Endothelial cell (in vitro differentiated cells): Measurements from ENCODE around the gene SSC5D. TPM values are rescaled to one million over a fixed set of nuclear protein-coding genes. Genes with fewer than 3 reads are reported as not detected.
"Not testable (repeated sequence)": the region's sequence is repeated elsewhere in the genome, so short reads cannot be mapped to it uniquely, and the experiment has no call there.

Source experiments
- DNase-seq: peaks from one replicate; pipeline ENCODE4 v3.0.0; 2021; ENCODE audit warnings: low spot score
- H3K27ac Mint-ChIP-seq: one replicate; pipeline ENCODE4 v1.8.0; 2021; ENCODE audit warnings: mixed read lengths, inconsistent platforms; ENCODE audit not compliant: unreplicated experiment
- H3K27me3 Mint-ChIP-seq: one replicate; pipeline ENCODE4 v1.8.0; 2021; ENCODE audit warnings: mild to moderate bottlenecking, moderate library complexity, mixed read lengths, inconsistent platforms; ENCODE audit not compliant: unreplicated experiment
- H3K36me3 Mint-ChIP-seq: one replicate; pipeline ENCODE4 v1.8.0; 2021; ENCODE audit warnings: mild to moderate bottlenecking, low read depth, mixed read lengths, inconsistent platforms; ENCODE audit not compliant: unreplicated experiment
- H3K4me1 Mint-ChIP-seq: one replicate; pipeline ENCODE4 v1.8.0; 2021; ENCODE audit warnings: mild to moderate bottlenecking, mixed read lengths, inconsistent platforms; ENCODE audit not compliant: unreplicated experiment
- H3K4me3 Mint-ChIP-seq: one replicate; pipeline ENCODE4 v1.8.0; 2021; ENCODE audit warnings: mild to moderate bottlenecking, mixed read lengths, inconsistent platforms; ENCODE audit not compliant: unreplicated experiment
- H3K9me3 Mint-ChIP-seq: one replicate; pipeline ENCODE4 v1.8.0; 2021; ENCODE audit warnings: mixed read lengths, inconsistent platforms; ENCODE audit not compliant: unreplicated experiment
- total RNA-seq: library from RNA; stranded (reverse); fragmentation: NEBNext Ultra II Directional; extraction: Animal tissue kit (Norgen Biotek cat#: 25700); gene quantifications from one replicate; pipeline ENCODE4 v1.2.1, GENCODE V29; 2021; ENCODE audit not compliant: unreplicated experiment
- TF ChIP-seq, protein P1 (sequence below): fragments of 200-600 bp; sonication (generic); IDR thresholded peaks from one replicate; pipeline ENCODE4 v1.5.0; 2021; ENCODE audit warnings: antibody characterized with exemption; ENCODE audit not compliant: unreplicated experiment

SSC5D gene
- total RNA-seq, 1 donor from 2014 or later: 0.95 TPM

DNA sequence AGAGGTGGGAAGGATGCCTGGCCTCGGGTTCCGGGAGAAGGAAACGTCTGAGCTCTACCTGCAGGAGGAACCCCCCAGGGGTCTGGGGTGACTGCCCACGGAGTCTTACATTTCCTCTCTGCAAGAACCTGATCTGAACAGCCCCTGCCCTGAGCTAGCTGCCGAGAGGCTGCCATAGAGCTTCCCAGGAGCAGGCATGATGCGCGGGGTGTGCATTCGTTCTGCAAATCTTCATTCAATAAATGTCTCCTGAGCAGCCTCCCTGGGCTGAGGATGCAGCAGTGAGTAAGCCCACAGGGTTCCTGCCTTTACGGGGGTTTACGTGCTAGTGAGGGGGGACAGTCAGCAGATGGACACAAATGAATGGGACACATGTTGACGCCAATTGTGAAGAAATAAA is 43.6 kb upstream of the SSC5D start:
- H3K9me3 Mint-ChIP-seq: peaks cover 3% of the 10 kb centered on the region
- H3K4me3 Mint-ChIP-seq: no peak overlapping the region
- peaks cover 42% of the 10 kb centered on the region for H3K27me3 Mint-ChIP-seq
- DNase-seq: no peak
- peak overlapping the region; percentile 54 for H3K27ac Mint-ChIP-seq
- TF ChIP-seq, protein P1, sequence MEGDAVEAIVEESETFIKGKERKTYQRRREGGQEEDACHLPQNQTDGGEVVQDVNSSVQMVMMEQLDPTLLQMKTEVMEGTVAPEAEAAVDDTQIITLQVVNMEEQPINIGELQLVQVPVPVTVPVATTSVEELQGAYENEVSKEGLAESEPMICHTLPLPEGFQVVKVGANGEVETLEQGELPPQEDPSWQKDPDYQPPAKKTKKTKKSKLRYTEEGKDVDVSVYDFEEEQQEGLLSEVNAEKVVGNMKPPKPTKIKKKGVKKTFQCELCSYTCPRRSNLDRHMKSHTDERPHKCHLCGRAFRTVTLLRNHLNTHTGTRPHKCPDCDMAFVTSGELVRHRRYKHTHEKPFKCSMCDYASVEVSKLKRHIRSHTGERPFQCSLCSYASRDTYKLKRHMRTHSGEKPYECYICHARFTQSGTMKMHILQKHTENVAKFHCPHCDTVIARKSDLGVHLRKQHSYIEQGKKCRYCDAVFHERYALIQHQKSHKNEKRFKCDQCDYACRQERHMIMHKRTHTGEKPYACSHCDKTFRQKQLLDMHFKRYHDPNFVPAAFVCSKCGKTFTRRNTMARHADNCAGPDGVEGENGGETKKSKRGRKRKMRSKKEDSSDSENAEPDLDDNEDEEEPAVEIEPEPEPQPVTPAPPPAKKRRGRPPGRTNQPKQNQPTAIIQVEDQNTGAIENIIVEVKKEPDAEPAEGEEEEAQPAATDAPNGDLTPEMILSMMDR: no peak
- peaks cover 12% of the 10 kb centered on the region for H3K36me3 Mint-ChIP-seq
- peaks cover 15% of the 10 kb centered on the region for H3K4me1 Mint-ChIP-seq

DNA sequence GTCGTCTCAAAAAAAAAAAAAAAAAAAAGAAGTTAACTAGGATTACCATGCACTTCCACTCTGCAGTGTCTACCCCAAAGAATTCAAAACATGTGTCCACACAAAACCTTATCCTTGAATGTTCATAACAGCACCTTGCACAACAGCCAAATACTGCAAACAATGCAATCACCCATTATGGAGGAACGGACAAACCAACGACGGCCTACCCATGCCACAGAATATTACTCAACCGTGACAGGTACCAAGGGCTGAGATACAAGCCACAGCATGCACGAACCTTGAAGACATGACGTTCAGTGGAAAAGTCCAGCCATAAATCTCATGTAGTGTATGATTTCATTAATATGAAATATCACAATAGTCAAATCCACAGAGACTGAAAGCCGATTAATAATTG is 42.2 kb upstream of the SSC5D start:
- Mint-ChIP-seq H3K27me3 (peaks cover 42% of the 10 kb centered on the region), H3K36me3 (peaks cover 5% of the 10 kb centered on the region), H3K4me3 (peak overlapping the region; percentile 86), H3K9me3 (peaks cover 3% of the 10 kb centered on the region), H3K27ac (peak overlapping the region; percentile 13), H3K4me1 (peaks cover 11% of the 10 kb centered on the region)
- TF ChIP-seq, protein P1: no peak
- no peak for DNase-seq

DNA sequence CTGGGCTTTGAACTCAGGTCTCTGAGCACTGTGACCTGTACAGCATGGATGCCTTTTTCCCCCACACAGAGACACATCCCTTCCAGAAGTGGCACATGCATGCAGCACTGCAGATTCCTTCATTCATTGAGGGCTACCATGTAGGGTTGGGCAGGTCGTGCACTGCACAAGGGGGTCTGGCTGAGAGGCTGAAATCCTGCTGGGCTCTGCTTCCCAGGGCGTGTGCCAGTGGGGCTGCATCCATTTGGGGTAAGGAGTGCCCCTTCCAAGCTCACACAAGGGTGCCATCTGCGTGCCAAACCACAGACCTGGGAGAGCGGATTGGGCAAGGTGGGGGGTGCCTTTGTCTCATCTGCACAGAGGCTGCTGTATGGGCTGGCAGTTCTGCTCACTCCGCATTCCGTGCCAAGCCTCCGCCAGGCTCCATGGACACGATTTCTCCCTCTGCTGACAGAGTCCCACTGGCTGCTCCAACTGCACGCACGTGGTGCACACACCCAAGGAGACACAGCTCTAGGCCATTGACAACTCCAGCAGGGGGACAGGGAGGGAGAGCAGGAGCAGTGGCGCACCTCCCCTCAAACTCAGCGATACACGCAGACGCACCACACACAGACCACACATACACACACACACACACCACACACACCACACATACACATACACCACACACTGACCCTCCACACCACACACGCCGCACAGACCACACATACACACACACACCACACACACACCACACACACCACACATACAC is 40.6 kb upstream of the SSC5D start:
- peaks cover 4% of the 10 kb centered on the region for H3K36me3 Mint-ChIP-seq
- H3K27ac Mint-ChIP-seq: no peak overlapping the region
- H3K9me3 Mint-ChIP-seq: peaks cover 3% of the 10 kb centered on the region
- H3K4me3 Mint-ChIP-seq: no peak overlapping the region
- no peak for DNase-seq
- H3K27me3 Mint-ChIP-seq: peaks cover 34% of the 10 kb centered on the region
- peaks cover 4% of the 10 kb centered on the region for H3K4me1 Mint-ChIP-seq
- TF ChIP-seq, protein P1: no peak

DNA sequence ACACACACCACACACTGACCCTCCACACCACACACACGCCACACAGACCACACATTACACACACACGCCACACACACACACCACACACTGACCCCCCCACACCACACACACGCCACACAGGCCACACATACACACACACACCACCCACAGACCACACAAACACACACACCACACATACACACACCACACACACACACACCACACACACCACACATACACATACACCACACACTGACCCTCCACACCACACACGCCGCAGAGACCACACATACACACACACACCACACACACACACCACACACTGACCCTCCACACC is 40.1 kb upstream of the SSC5D start:
- not testable (repeated sequence) for H3K27ac Mint-ChIP-seq, H3K36me3 Mint-ChIP-seq, H3K4me1 Mint-ChIP-seq, H3K4me3 Mint-ChIP-seq, H3K9me3 Mint-ChIP-seq, DNase-seq
- H3K27me3 Mint-ChIP-seq: peaks cover 32% of the 10 kb centered on the region

DNA sequence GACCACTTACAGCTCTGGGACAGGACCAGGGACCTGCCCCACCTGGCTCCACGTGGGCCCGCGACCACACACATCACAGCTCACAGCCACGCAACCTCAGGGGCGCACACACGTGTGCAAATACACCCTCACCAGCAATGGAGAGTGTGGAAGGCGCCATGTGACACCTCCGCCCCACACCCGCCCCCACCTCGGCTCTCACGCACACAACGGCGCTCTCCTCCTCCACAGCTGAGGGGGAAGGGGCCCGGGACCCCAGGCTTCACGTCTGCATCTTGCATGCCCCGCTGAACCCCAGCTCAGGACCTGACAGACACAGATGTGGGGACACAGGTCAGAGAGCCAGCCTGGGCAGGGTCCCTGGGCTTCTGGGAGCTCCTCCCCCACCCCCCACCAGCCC is 38.8 kb upstream of the SSC5D start:
- Mint-ChIP-seq H3K9me3 (peaks cover 3% of the 10 kb centered on the region), H3K4me1 (peaks cover 8% of the 10 kb centered on the region), H3K4me3 (no peak overlapping the region), H3K27ac (no peak overlapping the region), H3K27me3 (peaks cover 31% of the 10 kb centered on the region), H3K36me3 (peaks cover 12% of the 10 kb centered on the region)
- TF ChIP-seq, protein P1: no peak
- no peak for DNase-seq
